GM23338 (cell line): ENCODE results near the gene DLGAP3. TPM values are rescaled to one million over a fixed set of nuclear protein-coding genes. Genes with fewer than 3 reads are reported as not detected.

Source experiments
- ATAC-seq: fragments of 200-7000 bp; cut with Tn5 transposase; 3 replicates; pipeline ENCODE4 v1.9.1; 2020
- DNase-seq: peaks from one replicate; pipeline ENCODE4 v3.0.0-alpha.2; 2015; ENCODE audit warnings: low spot score
- H2AFZ ChIP-seq: fragments of 200-600 bp; sonication (generic); 2 replicates; pipeline ENCODE4 v1.8.0; 2016; ENCODE audit warnings: antibody characterized with exemption, mild to moderate bottlenecking, moderate library complexity
- H3F3A ChIP-seq: fragments of 200-600 bp; sonication (generic); replicated peaks from 2 replicates; pipeline ENCODE4 v1.8.0; 2017; ENCODE audit warnings: antibody characterized with exemption, mixed run types, low read depth
- H3K27ac ChIP-seq: fragments of 200-600 bp; sonication (generic); 2 replicates; pipeline ENCODE4 v1.6.1; 2016; ENCODE audit warnings: low read depth
- H3K27me3 ChIP-seq: fragments of 200-600 bp; sonication (generic); 2 replicates; pipeline ENCODE4 v1.8.0; 2016; ENCODE audit warnings: mild to moderate bottlenecking, mixed run types, moderate library complexity; ENCODE audit not compliant: insufficient read depth
- H3K36me3 ChIP-seq: fragments of 200-600 bp; sonication (generic); 2 replicates; pipeline ENCODE4 v1.8.0; 2016; ENCODE audit warnings: mild to moderate bottlenecking; ENCODE audit not compliant: insufficient read depth
- H3K4me1 ChIP-seq: fragments of 200-600 bp; sonication (generic); 2 replicates; pipeline ENCODE4 v1.8.0; 2016; ENCODE audit warnings: mild to moderate bottlenecking, moderate library complexity; ENCODE audit not compliant: insufficient read depth
- H3K4me2 ChIP-seq: fragments of 200-600 bp; sonication (generic); 2 replicates; pipeline ENCODE4 v1.7.1; 2017; ENCODE audit warnings: mixed run types
- H3K4me3 ChIP-seq: fragments of 200-600 bp; sonication (generic); 2 replicates; pipeline ENCODE4 v1.6.1; 2016; ENCODE audit warnings: mixed run types
- H3K79me2 ChIP-seq: fragments of 200-600 bp; sonication (generic); replicated peaks from 2 replicates; pipeline ENCODE4 v1.8.0; 2017; ENCODE audit warnings: mild to moderate bottlenecking; ENCODE audit not compliant: insufficient read depth
- H3K9me2 ChIP-seq: fragments of 200-600 bp; sonication (generic); 2 replicates; pipeline ENCODE4 v1.8.0; 2017; ENCODE audit not compliant: insufficient read depth
- H4K20me1 ChIP-seq: fragments of 200-600 bp; sonication (generic); replicated peaks from 2 replicates; pipeline ENCODE4 v1.8.0; 2017; ENCODE audit warnings: mild to moderate bottlenecking; ENCODE audit not compliant: insufficient read depth
- H3K27ac Mint-ChIP-seq: 2 replicates; pipeline ENCODE4 v1.8.0; 2020; ENCODE audit warnings: inconsistent platforms, mild to moderate bottlenecking, moderate library complexity, mixed read lengths
- H3K27me3 Mint-ChIP-seq: 3 replicates; pipeline ENCODE4 v1.8.0; 2022; ENCODE audit warnings: low read depth, mild to moderate bottlenecking, moderate library complexity, mixed read lengths, inconsistent platforms; ENCODE audit not compliant: insufficient read depth, poor library complexity
- H3K36me3 Mint-ChIP-seq: 3 replicates; pipeline ENCODE4 v1.8.0; 2021; ENCODE audit warnings: low read depth, mild to moderate bottlenecking, inconsistent platforms, moderate library complexity, mixed read lengths
- H3K4me1 Mint-ChIP-seq: 3 replicates; pipeline ENCODE4 v1.8.0; 2020; ENCODE audit warnings: mild to moderate bottlenecking, inconsistent platforms, mixed read lengths
- H3K4me3 Mint-ChIP-seq: 3 replicates; pipeline ENCODE4 v1.8.0; 2021; ENCODE audit warnings: moderate library complexity, mild to moderate bottlenecking, inconsistent platforms, mixed read lengths
- H3K9me3 Mint-ChIP-seq: 3 replicates; pipeline ENCODE4 v1.8.0; 2020; ENCODE audit warnings: moderate library complexity, mild to moderate bottlenecking, inconsistent platforms, mixed read lengths
- CREB1 ChIP-seq: fragments of 250-450 bp; sonication (Bioruptor Pico); IDR thresholded peaks from 2 replicates; pipeline ENCODE4 v1.5.0; 2020; ENCODE audit warnings: low read depth, mild to moderate bottlenecking, moderate library complexity
- CTCF ChIP-seq, 2 experiments: fragments of 200-600 bp in 1 of 2; sonication (generic) in 1 of 2; conservative IDR thresholded peaks; 2 replicates each; pipeline versions ENCODE4 v1.5.1 to v1.6.1; 2016 to 2017; ENCODE audit warnings: antibody characterized with exemption in 2 of 2, low read depth in 2 of 2, mild to moderate bottlenecking in 2 of 2, moderate library complexity in 1 of 2
- EZH2 ChIP-seq: fragments of 200-600 bp; sonication (generic); IDR thresholded peaks from one replicate; pipeline ENCODE4 v1.8.0; 2017; ENCODE audit warnings: antibody characterized with exemption, mild to moderate bottlenecking, low read depth; ENCODE audit not compliant: unreplicated experiment
- JUNB ChIP-seq: IDR thresholded peaks from one replicate; pipeline ENCODE4 v1.6.1; 2016; ENCODE audit warnings: antibody characterized with exemption; ENCODE audit not compliant: unreplicated experiment
- POLR2AphosphoS5 ChIP-seq: IDR thresholded peaks from 2 replicates; pipeline ENCODE4 v1.6.1; 2016; ENCODE audit warnings: antibody characterized with exemption, low read depth
- STAT1 ChIP-seq: IDR thresholded peaks from one replicate; pipeline ENCODE4 v1.6.1; 2016; ENCODE audit warnings: antibody characterized with exemption; ENCODE audit not compliant: unreplicated experiment
- ZNF114 ChIP-seq: fragments of 250-450 bp; sonication (Bioruptor Pico); IDR thresholded peaks from 2 replicates; pipeline ENCODE4 v1.5.0; 2020; ENCODE audit warnings: mild to moderate bottlenecking, moderate library complexity
- ZNF331 ChIP-seq: fragments of 250-450 bp; sonication (Bioruptor Pico); IDR thresholded peaks from 2 replicates; pipeline ENCODE4 v1.5.0; 2020; ENCODE audit warnings: low read depth, mild to moderate bottlenecking, moderate library complexity
- ZNF462 ChIP-seq: fragments of 250-450 bp; sonication (Bioruptor Pico); IDR thresholded peaks from 2 replicates; pipeline ENCODE4 v1.5.0; 2020; ENCODE audit warnings: mild to moderate bottlenecking, moderate library complexity
- polyA plus RNA-seq: library from polyadenylated mRNA; unstranded; fragments of >200 nt; fragmentation: Nextera tagmentation; extraction: Ambion mirVana; gene quantifications from 2 replicates; pipeline ENCODE4 v1.2.1, GENCODE V29; 2016
- total RNA-seq: library from RNA; depleted of rRNA; stranded (reverse); fragments of >200 nt; shearing (Covaris generic); gene quantifications from 2 replicates; pipeline ENCODE4 v1.2.3, GENCODE V29; 2014

The DLGAP3 gene
- total and polyA plus RNA-seq, 2 experiments from 2014 or later, result 7.1 to 13.7 TPM

- no peak for TF ChIP-seq CTCF (conservative IDR thresholded peaks at IDR 0.05; ENCODE audit: low read depth in 2 of 2)
Measured at GRCh38 chr1:34864759-34865158, 64.7 kb downstream of the DLGAP3 start (continued).

- Histone ChIP-seq H3K27ac (no peak overlapping the region), H3K27me3 (peaks cover 11% of the 10 kb centered on the region; the same call in 1 of the 2 replicates), H3K4me3 (no peak overlapping the region), H3K79me2 (peaks cover 10% of the 10 kb centered on the region), H4K20me1 (no peaks in the 10 kb centered on the region), H3K9me2 (no peaks in the 10 kb centered on the region; the same call in 1 of the 2 replicates), H3K4me2 (no peak overlapping the region), H3F3A (no peaks in the 10 kb centered on the region), H3K4me1 (peaks cover 5% of the 10 kb centered on the region; the same call in 1 of the 2 replicates), H2AFZ (no peak overlapping the region), H3K36me3 (no peaks in the 10 kb centered on the region)
- H3K27me3 Mint-ChIP-seq, result peaks cover 18% of the 10 kb centered on the region
- H3K4me3 Mint-ChIP-seq, result no peak overlapping the region
- DNase-seq, result no peak
- TF ChIP-seq ZNF331 (CRISPR knock-in tag) (no peak), CREB1 (CRISPR knock-in tag) (no peak), CTCF (conservative IDR thresholded peaks at IDR 0.05; ENCODE audit: low read depth in 2 of 2) (no peak), POLR2AphosphoS5 (no peak), ZNF462 (CRISPR knock-in tag) (no peak), STAT1 (no peak), ZNF114 (no peak), EZH2 (no peak), JUNB (no peak)
- no peaks in the 10 kb centered on the region for H3K9me3 Mint-ChIP-seq
- H3K27ac Mint-ChIP-seq, result no peak overlapping the region
- no peaks in the 10 kb centered on the region; the same call in 2 of the 3 replicates for H3K36me3 Mint-ChIP-seq
- no peak for ATAC-seq
- H3K4me1 Mint-ChIP-seq, result peaks cover 8% of the 10 kb centered on the region
Measured at GRCh38 chr1:34863501-34863900, 65.9 kb downstream of the DLGAP3 start.
